HG03060 (cell line): ENCODE results near the gene PML.

Experiments
- ATAC-seq: cut with Tn5 transposase; IDR thresholded peaks from one replicate; pipeline ENCODE4 v1.9.1; 2021; ENCODE audit warnings: low read depth, moderate number of reproducible peaks; ENCODE audit not compliant: unreplicated experiment

Gene PML, protein sequence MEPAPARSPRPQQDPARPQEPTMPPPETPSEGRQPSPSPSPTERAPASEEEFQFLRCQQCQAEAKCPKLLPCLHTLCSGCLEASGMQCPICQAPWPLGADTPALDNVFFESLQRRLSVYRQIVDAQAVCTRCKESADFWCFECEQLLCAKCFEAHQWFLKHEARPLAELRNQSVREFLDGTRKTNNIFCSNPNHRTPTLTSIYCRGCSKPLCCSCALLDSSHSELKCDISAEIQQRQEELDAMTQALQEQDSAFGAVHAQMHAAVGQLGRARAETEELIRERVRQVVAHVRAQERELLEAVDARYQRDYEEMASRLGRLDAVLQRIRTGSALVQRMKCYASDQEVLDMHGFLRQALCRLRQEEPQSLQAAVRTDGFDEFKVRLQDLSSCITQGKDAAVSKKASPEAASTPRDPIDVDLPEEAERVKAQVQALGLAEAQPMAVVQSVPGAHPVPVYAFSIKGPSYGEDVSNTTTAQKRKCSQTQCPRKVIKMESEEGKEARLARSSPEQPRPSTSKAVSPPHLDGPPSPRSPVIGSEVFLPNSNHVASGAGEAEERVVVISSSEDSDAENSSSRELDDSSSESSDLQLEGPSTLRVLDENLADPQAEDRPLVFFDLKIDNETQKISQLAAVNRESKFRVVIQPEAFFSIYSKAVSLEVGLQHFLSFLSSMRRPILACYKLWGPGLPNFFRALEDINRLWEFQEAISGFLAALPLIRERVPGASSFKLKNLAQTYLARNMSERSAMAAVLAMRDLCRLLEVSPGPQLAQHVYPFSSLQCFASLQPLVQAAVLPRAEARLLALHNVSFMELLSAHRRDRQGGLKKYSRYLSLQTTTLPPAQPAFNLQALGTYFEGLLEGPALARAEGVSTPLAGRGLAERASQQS

DNA sequence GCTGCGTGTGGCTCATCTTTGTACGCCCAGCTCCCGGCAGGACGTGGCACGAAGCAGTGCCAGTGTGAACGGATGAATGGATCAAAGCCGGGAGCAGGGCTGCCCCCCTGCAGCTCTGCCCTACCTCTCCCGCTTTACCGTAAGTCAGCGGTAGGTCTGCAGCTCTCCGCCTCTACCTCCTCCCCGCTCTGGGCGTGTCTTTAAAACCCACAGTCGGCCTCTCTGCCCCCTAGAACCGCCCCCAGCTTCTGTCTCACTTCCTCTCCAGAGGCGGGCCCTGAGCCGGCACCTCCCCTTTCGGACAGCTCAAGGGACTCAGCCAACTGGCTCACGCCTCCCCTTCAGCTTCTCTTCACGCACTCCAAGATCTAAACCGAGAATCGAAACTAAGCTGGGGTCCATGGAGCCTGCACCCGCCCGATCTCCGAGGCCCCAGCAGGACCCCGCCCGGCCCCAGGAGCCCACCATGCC, at the start of gene PML:
PML (plus strand) TSS at position 304 of the 471 bp plus-strand sequence; CDS start at position 401, 97 bp downstream.
- peak; percentile 43 for ATAC-seq

GRCh38 chr15:73945130-73945508, 49.4 kb upstream of the PML start:
- ATAC-seq = no peak

- ATAC-seq = no peak
These were observed 48.3 kb upstream of the PML start for GRCh38 chr15:73946046-73946721.

DNA sequence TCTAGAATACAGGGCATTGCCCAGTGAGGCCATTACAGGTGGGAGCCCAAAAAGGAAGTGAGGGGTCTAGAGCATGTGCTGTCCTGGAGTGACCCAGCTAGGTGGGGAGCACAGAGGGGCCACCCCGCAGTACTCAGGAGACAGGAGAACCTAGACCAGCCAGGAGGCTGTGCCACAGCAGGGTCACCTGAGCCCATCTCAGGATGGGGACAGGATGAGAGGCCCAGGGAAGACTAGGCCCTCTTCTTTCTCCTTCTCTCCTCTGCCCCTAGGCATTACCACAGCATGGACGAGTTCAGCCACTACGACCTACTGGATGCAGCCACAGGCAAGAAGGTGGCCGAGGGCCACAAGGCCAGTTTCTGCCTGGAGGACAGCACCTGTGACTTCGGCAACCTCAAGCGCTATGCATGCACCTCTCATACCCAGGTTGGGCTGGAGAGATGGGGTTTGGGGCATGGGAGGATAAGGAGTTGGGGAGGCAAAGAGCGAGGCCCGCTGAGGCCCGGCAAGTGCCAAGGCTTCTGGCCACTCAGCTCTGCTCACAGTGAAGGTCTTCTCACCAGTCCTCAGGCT, 47.6 kb upstream of the PML start:
- ATAC-seq = no peak

DNA sequence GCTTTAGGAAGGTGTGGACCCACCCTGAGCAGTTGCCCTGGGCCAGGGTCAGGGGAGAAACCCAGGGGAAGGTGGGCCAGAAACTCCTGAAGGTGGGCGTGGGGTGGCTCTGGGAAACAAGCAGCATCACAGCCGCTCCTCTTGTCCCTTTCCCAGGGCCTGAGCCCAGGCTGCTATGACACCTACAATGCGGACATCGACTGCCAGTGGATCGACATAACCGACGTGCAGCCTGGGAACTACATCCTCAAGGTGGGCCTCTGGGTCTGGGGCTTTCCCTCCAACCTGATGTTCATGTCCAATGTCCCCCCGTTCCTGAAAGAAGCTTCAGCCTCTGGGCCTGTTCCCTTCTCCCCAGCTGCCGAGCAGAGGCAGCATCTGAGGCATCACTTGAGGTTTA, 46.9 kb upstream of the PML start:
- ATAC-seq = no peak

DNA sequence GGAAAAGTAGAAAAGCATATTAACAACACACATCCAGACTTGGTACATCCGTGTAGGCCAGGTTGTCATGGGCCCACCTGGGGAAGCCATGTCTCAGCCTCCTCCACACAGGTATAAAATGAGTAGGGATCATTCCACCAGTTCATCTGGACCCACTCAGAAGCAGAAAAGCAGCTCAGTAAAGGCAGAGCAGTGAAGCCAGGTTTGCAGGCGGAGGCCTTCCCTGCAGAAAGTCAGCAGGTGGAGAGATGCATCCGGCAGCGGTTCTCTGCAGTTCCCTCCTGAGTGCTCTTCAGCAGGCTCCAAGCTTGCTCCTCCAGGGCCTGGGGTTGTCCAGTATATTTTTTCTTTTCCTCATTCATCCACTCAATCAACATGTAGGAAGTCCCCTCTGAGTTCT, 46.1 kb upstream of the PML start:
- ATAC-seq = no peak

GRCh38 chr15:73948982-73949381, 45.5 kb upstream of the PML start:
- no peak for ATAC-seq

DNA sequence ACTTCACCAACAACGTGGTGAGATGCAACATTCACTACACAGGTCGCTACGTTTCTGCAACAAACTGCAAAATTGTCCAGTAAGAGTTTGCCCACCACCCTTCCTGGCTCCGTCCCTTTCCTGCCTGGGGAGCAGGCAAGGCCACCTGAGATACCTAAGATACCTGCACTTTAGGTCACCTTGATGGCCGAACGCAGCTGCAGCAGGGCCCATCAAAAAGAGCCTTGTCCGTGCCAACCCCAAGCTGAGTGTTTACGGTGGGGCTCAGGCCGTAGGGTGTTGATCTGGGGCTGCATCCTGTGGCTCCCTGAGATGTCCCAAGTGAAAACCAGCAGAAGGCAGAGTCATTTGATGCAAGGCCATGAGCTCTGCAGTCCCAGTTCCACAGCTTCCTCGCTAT, 45.0 kb upstream of the PML start:
- no peak for ATAC-seq

GRCh38 chr15:73950479-73950830, 44.1 kb upstream of the PML start:
- no peak for ATAC-seq

- no peak for ATAC-seq
These were observed 43.5 kb upstream of the PML start for GRCh38 chr15:73950831-73951561.

GRCh38 chr15:73951601-73952000, 42.9 kb upstream of the PML start:
- no peak for ATAC-seq

GRCh38 chr15:73952171-73952912, 42.2 kb upstream of the PML start:
- ATAC-seq = no peak

GRCh38 chr15:73952913-73953750, 41.4 kb upstream of the PML start:
- no peak for ATAC-seq

- no peak for ATAC-seq
These were observed 40.0 kb upstream of the PML start for GRCh38 chr15:73954188-73955145.

DNA sequence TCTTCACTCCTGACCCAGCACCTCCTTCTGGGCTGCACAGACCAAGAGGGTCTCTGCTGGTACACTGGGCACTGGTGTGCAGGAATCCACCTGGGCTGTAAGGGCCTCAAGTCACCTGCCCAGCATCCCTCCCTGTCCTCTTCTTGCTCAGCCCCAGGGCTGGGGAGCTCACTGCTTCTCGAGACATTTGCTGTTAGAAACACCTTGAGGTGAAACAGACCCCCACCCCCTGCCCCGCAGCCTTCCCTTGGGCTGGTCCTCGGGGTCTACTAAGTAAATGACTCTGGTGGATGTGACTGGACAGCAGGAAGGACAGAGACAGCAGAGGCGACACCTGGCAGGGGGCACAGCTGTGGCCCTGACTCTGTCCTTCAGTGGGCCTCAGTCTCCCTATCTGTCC, 39.2 kb upstream of the PML start:
- ATAC-seq = no peak

DNA sequence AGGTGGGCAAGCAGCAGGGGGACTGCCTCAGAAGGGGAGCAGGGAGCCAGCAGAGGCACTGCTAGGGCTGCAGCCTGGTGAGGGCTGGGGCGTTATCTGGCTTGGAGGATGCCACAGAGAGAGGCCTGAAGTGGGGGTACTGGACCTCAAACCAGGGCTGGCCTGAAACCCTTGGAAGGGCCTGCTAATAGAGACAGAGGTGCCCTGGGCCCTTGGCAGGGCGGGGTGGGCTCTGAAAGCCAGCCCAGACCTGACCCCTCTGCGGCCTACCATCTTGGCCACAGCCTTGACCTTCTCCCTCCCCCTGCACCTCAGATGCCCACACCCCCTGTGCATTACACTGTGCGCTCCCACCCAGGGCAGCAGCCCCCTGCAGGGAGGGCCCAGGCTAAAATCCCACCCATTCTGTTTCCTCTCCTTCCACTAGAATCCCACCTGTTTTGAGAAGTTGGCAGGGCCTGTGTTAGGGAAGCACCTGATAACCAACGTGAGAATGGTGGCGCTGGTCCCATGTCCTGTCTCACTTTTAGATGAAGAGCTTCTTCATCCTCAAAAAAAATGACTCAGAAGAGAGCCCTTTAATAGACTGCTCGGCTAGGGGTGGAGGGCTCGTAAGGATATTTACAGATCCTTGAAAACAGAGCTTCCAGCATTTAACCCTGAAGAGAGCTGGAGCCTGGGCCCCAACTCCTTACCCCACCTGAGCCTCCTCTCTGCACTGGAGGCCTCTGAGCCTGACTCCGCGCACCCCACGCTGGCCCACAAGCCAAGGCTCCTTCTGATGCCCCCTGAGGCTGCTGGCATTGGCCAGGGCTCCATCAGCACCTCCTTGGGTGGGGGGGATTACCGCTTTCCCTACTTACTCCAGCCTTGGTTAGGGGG, 38.4 kb upstream of the PML start:
- no peak for ATAC-seq
